Thyroid gland (tissue), 4 donors: Measurements from ENCODE around the gene GPANK1. TPM values are rescaled to one million over a fixed set of nuclear protein-coding genes. Genes with fewer than 3 reads are reported as not detected.
A peak's percentile ranks its signal among the peaks of the same experiment; 100 is the strongest.

Experiments used
- DNase-seq, 2 donors: peaks; one replicate each; pipeline ENCODE4 v3.0.0-alpha.2; 2019
- H3K27ac ChIP-seq, 3 donors: fragments of 200-600 bp; sonication (generic); 1 replicate in 2 of 3; 2 replicates in 1 of 3; pipeline ENCODE4 v1.5.1; 2016 to 2019; ENCODE audit warnings: mild to moderate bottlenecking in 1 of 3, moderate library complexity in 1 of 3
- H3K27me3 ChIP-seq: fragments of 200-600 bp; sonication (generic); one replicate; pipeline ENCODE4 v1.5.1; 2019
- H3K36me3 ChIP-seq, 2 donors: fragments of 200-600 bp; sonication (generic); one replicate each; pipeline ENCODE4 v1.5.1; 2016 to 2019
- H3K4me1 ChIP-seq, 2 donors: fragments of 200-600 bp; sonication (generic); one replicate each; pipeline ENCODE4 v1.5.1; 2017 to 2019
- H3K4me3 ChIP-seq, 3 donors: fragments of 200-600 bp; sonication (generic); replicated peaks in 1 of 3; 1 replicate in 2 of 3; 2 replicates in 1 of 3; pipeline ENCODE4 v1.5.1; 2016; ENCODE audit warnings: mild to moderate bottlenecking in 1 of 3
- H3K9me3 ChIP-seq: fragments of 200-600 bp; sonication (generic); one replicate; pipeline ENCODE4 v1.5.1; 2017
- POLR2A ChIP-seq, 2 donors: fragments of 450-650 bp; IDR thresholded peaks; one replicate each; pipeline ENCODE4 v1.6.1; 2017; ENCODE audit warnings: antibody characterized with exemption in 2 of 2, mild to moderate bottlenecking in 2 of 2, moderate library complexity in 1 of 2
- WGBS, 2 donors: methylation state at CpG; one replicate each; pipeline ENCODE4 v1.1.5; 2017; 5-methylcytosine and 5-hydroxymethylcytosine counted together
- intact Hi-C: fragments of 100-400 bp; cut with DNase I; formaldehyde crosslinking; loops from one replicate; pipeline ENCODE4 v1.15.1; 2023
- total RNA-seq, 4 donors: library from RNA; depleted of rRNA; stranded (reverse); fragments of >200 nt; gene quantifications; one replicate each; pipeline ENCODE4 v1.2.3, GENCODE V29; 2016
- TF ChIP-seq, protein P1 (sequence below), 6 experiments: fragments of 200-600 bp in 3 of 6; fragments of 450-650 bp in 3 of 6; sonication (generic) in 3 of 6; IDR thresholded peaks; one replicate each; pipeline ENCODE4 v1.5.1; 2016 to 2019; ENCODE audit warnings: antibody characterized with exemption in 6 of 6, mild to moderate bottlenecking in 2 of 6, inconsistent platforms in 1 of 6, moderate library complexity in 1 of 6

Gene GPANK1
- total RNA-seq, 4 donors from 2014 or later = 15.7 to 23.2 (median 22.1) TPM

- Histone ChIP-seq H3K27me3 (no peaks in the 10 kb centered on the region), H3K36me3 (peaks cover 21 to 23% of the 10 kb centered on the region in 2 donors), H3K4me3 (no peak overlapping the region), H3K4me1 (peaks cover 10 to 18% of the 10 kb centered on the region in 2 donors), H3K27ac (no peak overlapping the region), H3K9me3 (no peaks in the 10 kb centered on the region)
- TF ChIP-seq, protein P1, sequence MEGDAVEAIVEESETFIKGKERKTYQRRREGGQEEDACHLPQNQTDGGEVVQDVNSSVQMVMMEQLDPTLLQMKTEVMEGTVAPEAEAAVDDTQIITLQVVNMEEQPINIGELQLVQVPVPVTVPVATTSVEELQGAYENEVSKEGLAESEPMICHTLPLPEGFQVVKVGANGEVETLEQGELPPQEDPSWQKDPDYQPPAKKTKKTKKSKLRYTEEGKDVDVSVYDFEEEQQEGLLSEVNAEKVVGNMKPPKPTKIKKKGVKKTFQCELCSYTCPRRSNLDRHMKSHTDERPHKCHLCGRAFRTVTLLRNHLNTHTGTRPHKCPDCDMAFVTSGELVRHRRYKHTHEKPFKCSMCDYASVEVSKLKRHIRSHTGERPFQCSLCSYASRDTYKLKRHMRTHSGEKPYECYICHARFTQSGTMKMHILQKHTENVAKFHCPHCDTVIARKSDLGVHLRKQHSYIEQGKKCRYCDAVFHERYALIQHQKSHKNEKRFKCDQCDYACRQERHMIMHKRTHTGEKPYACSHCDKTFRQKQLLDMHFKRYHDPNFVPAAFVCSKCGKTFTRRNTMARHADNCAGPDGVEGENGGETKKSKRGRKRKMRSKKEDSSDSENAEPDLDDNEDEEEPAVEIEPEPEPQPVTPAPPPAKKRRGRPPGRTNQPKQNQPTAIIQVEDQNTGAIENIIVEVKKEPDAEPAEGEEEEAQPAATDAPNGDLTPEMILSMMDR (IDR thresholded peaks at IDR 0.05) = no peak
- no peak for TF ChIP-seq POLR2A (IDR thresholded peaks at IDR 0.05)
- WGBS, 2 donors = 68 to 74% methylated on average over 13 of the region's 13 CpGs
- intact Hi-C loops = loop anchor here (5.0 kb wide), 1 partner anchor 149 kb away; no protein-coding TSS in a partner anchor
- peak in 1 of 2 donors; percentile 16 for DNase-seq
Observed at GRCh38 chr6:31683591-31683990, 18.8 kb upstream of the GPANK1 start.

- Histone ChIP-seq H3K27me3 (no peaks in the 10 kb centered on the region), H3K4me1 (peaks cover 10 to 18% of the 10 kb centered on the region in 2 donors), H3K36me3 (peaks cover 0 to under 1% of the 10 kb centered on the region in 2 donors), H3K27ac (peak overlapping the region; percentile 79 to 84 (median 80)), H3K4me3 (peak overlapping the region in 2 of 3 donors; percentile 24 to 27), H3K9me3 (no peaks in the 10 kb centered on the region)
- intact Hi-C loops = loop anchor here (5.0 kb wide), 1 partner anchor 151 kb away; no protein-coding TSS in a partner anchor
- TF ChIP-seq POLR2A (IDR thresholded peaks at IDR 0.05) = peak in 1 of 2 donors; percentile 42
- TF ChIP-seq, protein P1 (IDR thresholded peaks at IDR 0.05) = no peak
- WGBS, 2 donors = 0% methylated on average over 11 to 27 of the region's 40 CpGs
- DNase-seq = peak; percentile 91 to 92
Observed at GRCh38 chr6:31681135-31681671, 16.4 kb upstream of the GPANK1 start.

DNA sequence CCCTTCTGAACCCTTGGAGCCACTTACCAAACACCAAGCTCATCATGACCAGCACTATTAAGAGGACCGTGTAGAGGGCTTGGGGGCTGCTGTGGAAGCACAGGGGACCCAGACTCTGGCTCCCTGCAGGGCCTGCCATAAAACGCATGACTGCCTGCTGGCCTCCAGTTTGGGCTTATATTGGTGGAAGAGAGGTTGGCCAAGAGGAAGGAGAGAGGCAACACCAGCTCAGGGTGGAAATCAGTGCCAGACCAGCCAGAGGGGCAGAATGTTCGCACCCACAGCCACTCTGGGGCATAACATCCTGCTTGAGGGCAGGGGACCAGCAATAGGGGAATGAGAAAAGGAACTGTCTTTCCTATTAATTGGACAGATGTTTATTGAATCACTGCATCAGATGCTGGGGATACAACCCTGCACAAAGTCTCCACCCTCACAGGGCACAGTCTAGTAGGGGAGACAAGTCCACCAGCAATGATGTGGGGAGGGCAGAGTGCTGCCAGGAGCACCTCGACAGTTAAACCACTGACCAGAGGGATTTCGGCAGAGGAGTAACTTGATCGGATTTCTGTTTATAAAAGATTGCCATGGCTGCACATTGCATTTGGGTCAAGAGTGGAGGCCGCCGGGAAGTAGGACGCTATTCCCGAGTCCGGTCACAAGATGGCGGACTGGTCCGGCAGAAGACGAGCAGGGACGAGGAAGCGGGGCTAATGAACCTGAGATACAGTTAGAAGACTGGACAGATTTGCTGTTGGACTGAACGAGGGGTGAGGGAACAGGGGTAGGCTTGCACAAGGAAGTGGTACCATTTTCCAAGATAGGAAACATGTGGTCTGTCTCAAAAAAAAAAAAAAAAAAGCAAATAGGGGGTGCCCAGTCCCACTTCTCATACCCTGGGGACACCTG is 15.7 kb upstream of the GPANK1 start, which contains the start of gene LY6G5C:
LY6G5C (minus strand) TSS at position 842 of the 909 bp plus-strand sequence; CDS start at position 148, 694 bp downstream.
- peak within 1 kb of the TSS; percentile 79 to 84 (median 80) for H3K27ac ChIP-seq
- H3K36me3 ChIP-seq = no peaks in the 10 kb centered on the region
- no peaks in the 10 kb centered on the region for H3K9me3 ChIP-seq
- DNase-seq = peak; percentile 89
- 10 to 13% methylated on average over 17 of the region's 17 CpGs for WGBS, 2 donors
- H3K27me3 ChIP-seq = no peaks in the 10 kb centered on the region
- peaks cover 10 to 18% of the 10 kb centered on the region in 2 donors for H3K4me1 ChIP-seq
- intact Hi-C loops = loop anchor here (5.0 kb wide), 1 partner anchor 152 kb away; no protein-coding TSS in a partner anchor
- TF ChIP-seq, protein P1 (IDR thresholded peaks at IDR 0.05) = peak; percentile 25 to 89 (median 80)
- TF ChIP-seq POLR2A (IDR thresholded peaks at IDR 0.05) = no peak
- peak within 1 kb of the TSS in 2 of 3 donors; percentile 24 to 27 for H3K4me3 ChIP-seq

GRCh38 chr6:31677955-31678354 is 13.2 kb upstream of the GPANK1 start:
- Histone ChIP-seq H3K27me3 (no peaks in the 10 kb centered on the region), H3K27ac (no peak overlapping the region), H3K4me3 (no peak overlapping the region), H3K4me1 (peaks cover 9 to 14% of the 10 kb centered on the region in 2 donors), H3K36me3 (peaks cover 0 to 4% of the 10 kb centered on the region in 2 donors), H3K9me3 (no peaks in the 10 kb centered on the region)
- intact Hi-C loops = loop anchor here (10.0 kb wide), 1 partner anchor 287 kb away; no protein-coding TSS in a partner anchor
- no peak for DNase-seq
- WGBS, 2 donors = 71% methylated on average over 8 of the region's 8 CpGs
- TF ChIP-seq, protein P1 (IDR thresholded peaks at IDR 0.05) = no peak
- TF ChIP-seq POLR2A (IDR thresholded peaks at IDR 0.05) = no peak
